SH-SY5Y (cell line): ENCODE results near the gene SIL1.

Experiments used
- GATA2 ChIP-seq: IDR thresholded peaks from 2 replicates; pipeline ENCODE4 v1.6.1; 2011; ENCODE audit warnings: mild to moderate bottlenecking, low read depth, low read length
- GATA3 ChIP-seq: IDR thresholded peaks from 2 replicates; pipeline ENCODE4 v1.6.1; 2011; ENCODE audit warnings: low read depth, mild to moderate bottlenecking, low read length, moderate library complexity

DNA sequence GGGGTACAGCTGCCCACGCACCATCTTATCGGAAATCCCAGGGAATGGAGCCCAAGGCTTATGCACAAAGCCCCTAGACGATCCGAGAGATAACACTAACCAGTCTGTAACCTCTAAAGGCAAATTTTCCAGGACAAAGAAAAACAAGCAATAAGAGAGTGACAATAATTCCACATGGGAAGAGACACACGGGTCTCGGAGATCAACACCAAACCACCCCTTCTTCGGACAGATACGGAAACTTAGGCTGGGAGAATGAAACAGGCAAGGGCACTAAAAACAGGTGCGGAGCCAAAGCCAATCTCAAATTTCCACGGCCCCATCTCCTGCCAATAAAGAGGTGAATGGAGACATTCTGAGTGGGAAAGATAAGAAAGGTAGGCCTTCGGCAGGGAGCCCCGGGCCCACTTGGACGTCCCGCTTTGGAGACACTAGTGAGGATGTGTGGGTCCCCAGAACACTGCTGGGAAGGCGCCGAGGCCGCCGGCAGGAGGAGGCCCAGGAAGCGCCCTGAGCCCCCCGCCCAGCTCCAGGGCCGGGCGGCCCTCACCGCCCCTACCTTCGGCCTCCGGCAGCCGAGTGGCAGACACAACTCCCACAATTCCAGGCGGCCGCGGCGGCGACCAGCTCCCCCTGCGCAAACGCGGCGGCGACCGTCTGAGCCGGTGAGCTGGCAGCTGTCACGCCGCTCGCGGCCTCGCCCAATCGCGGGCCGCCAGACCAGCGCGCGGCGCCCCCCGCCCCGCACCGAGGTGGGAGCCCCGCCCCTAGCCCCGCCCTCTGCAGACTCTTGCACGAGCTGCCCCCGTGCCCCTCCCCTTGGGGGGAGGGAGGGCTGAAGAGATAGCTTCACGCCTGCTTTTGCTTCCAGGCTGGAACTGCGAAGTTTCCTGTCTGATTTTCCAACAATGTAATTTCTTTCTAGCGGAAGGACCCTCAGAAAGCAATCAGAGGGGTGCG, at the start of gene SIL1:
- TF ChIP-seq GATA2 (peak; percentile 20; the same call in 1 of the 2 replicates), GATA3 (no peak)
